CD14-positive monocyte (primary cell): ENCODE data around the gene LRP1B. TPM values are rescaled to one million over a fixed set of nuclear protein-coding genes. Genes with fewer than 3 reads are reported as not detected.

Source experiments
- DNase-seq, 3 donors: peaks; one replicate each; pipeline ENCODE4 v3.0.0-alpha.2; 2011 to 2022
- H2AFZ ChIP-seq: 2 replicates; pipeline ENCODE4 v1.6.0; 2012; ENCODE audit warnings: mild to moderate bottlenecking, low read depth, low read length, inconsistent platforms; ENCODE audit not compliant: insufficient read depth, poor library complexity, severe bottlenecking
- H3K27ac ChIP-seq, 2 donors: 1 replicate in 1 of 2; 2 replicates in 1 of 2; pipeline ENCODE4 v1.5.1; 2012 to 2013; ENCODE audit warnings: low read length in 2 of 2, control low read depth in 1 of 2, inconsistent platforms in 1 of 2, low read depth in 1 of 2, mild to moderate bottlenecking in 1 of 2
- H3K27me3 ChIP-seq, 2 donors: one replicate each; pipeline versions ENCODE4 v1.6.0 to v1.6.1; 2011 to 2013; ENCODE audit warnings: low read length in 2 of 2; ENCODE audit not compliant: control insufficient read depth in 2 of 2, insufficient read depth in 2 of 2
- H3K36me3 ChIP-seq, 2 donors: replicated peaks in 1 of 2; 1 replicate in 1 of 2; 2 replicates in 1 of 2; pipeline versions ENCODE4 v1.5.1 to v1.6.1; 2012 to 2013; ENCODE audit warnings: low read length in 2 of 2, control low read depth in 1 of 2, inconsistent platforms in 1 of 2, mild to moderate bottlenecking in 1 of 2; ENCODE audit not compliant: insufficient read depth in 2 of 2, control insufficient read depth in 1 of 2
- H3K4me1 ChIP-seq, 2 donors: 1 replicate in 1 of 2; 2 replicates in 1 of 2; pipeline versions ENCODE4 v1.5.1 to v1.6.1; 2012 to 2013; ENCODE audit warnings: low read length in 2 of 2, control low read depth in 1 of 2, inconsistent platforms in 1 of 2, mild to moderate bottlenecking in 1 of 2, moderate library complexity in 1 of 2; ENCODE audit not compliant: insufficient read depth in 2 of 2, control insufficient read depth in 1 of 2
- H3K4me2 ChIP-seq: replicated peaks from 2 replicates; pipeline ENCODE3; 2012; ENCODE audit warnings: low read length, moderate library complexity, mild to moderate bottlenecking; ENCODE audit not compliant: poor library complexity, severe bottlenecking; ENCODE audit errors: extremely low read depth
- H3K4me3 ChIP-seq, 3 experiments: fragments of 200-600 bp in 1 of 3; sonication (generic) in 1 of 3; replicated peaks in 1 of 3; 1 replicate in 2 of 3; 2 replicates in 1 of 3; pipeline ENCODE4 v1.5.1; 2011 to 2013; ENCODE audit warnings: low read length in 3 of 3, mild to moderate bottlenecking in 3 of 3, control low read depth in 2 of 3, low read depth in 2 of 3, inconsistent platforms in 1 of 3, moderate library complexity in 1 of 3
- H3K79me2 ChIP-seq: 2 replicates; pipeline ENCODE4 v1.6.0; 2012; ENCODE audit warnings: mild to moderate bottlenecking, control low read depth, inconsistent platforms, low read length, moderate library complexity; ENCODE audit not compliant: insufficient read depth
- H3K9ac ChIP-seq: 2 replicates; pipeline ENCODE4 v1.6.0; 2017; ENCODE audit warnings: low read length, mild to moderate bottlenecking; ENCODE audit not compliant: insufficient read depth, poor library complexity, severe bottlenecking
- H3K9me3 ChIP-seq, 2 donors: replicated peaks in 1 of 2; 1 replicate in 1 of 2; 2 replicates in 1 of 2; pipeline versions ENCODE4 v1.5.1 to v1.6.1; 2012 to 2013; ENCODE audit warnings: low read length in 2 of 2, control low read depth in 1 of 2; ENCODE audit not compliant: control insufficient read depth in 1 of 2, insufficient read depth in 1 of 2
- H4K20me1 ChIP-seq: 2 replicates; pipeline ENCODE4 v1.6.0; 2012; ENCODE audit warnings: mild to moderate bottlenecking, low read length, control low read depth, moderate library complexity; ENCODE audit not compliant: insufficient read depth
- H3K27ac Mint-ChIP-seq, 7 donors: one replicate each; pipeline ENCODE4 v1.8.0; 2020; ENCODE audit warnings: mild to moderate bottlenecking in 7 of 7, mixed read lengths in 7 of 7, moderate library complexity in 6 of 7, inconsistent platforms in 2 of 7
- H3K27me3 Mint-ChIP-seq, 3 donors: one replicate each; pipeline ENCODE4 v1.8.0; 2021 to 2022; ENCODE audit warnings: low read depth in 3 of 3, mild to moderate bottlenecking in 3 of 3, mixed read lengths in 3 of 3, moderate library complexity in 3 of 3, inconsistent platforms in 1 of 3
- H3K36me3 Mint-ChIP-seq, 2 donors: one replicate each; pipeline ENCODE4 v1.8.0; 2020; ENCODE audit warnings: mixed read lengths in 2 of 2, inconsistent platforms in 1 of 2, mild to moderate bottlenecking in 1 of 2
- H3K4me1 Mint-ChIP-seq: one replicate; pipeline ENCODE4 v1.8.0; 2020; ENCODE audit warnings: mild to moderate bottlenecking, mixed read lengths
- H3K4me3 Mint-ChIP-seq, 2 donors: one replicate each; pipeline ENCODE4 v1.8.0; 2020; ENCODE audit warnings: mild to moderate bottlenecking in 2 of 2, mixed read lengths in 2 of 2, moderate library complexity in 1 of 2
- H3K9me3 Mint-ChIP-seq, 7 donors: one replicate each; pipeline ENCODE4 v1.8.0; 2020 to 2022; ENCODE audit warnings: mixed read lengths in 7 of 7, mild to moderate bottlenecking in 6 of 7, moderate library complexity in 6 of 7, inconsistent platforms in 2 of 7
- WGBS: methylation state at CpG from one replicate; pipeline ENCODE4 v1.1.5; 2013; ENCODE audit warnings: missing lambda C conversion rate; ENCODE audit not compliant: insufficient coverage; 5-methylcytosine and 5-hydroxymethylcytosine counted together
- intact Hi-C, 2 donors: fragments of 100-400 bp; cut with micrococcal nuclease; formaldehyde crosslinking; loops; one replicate each; pipeline versions ENCODE4 v1.15.0 to v1.15.1; 2023
- polyA plus RNA-seq, 3 donors: library from polyadenylated mRNA; depleted of rRNA in 1 of 3; unstranded in 2 of 3; stranded (reverse) in 1 of 3; fragments of 300-500 nt in 2 of 3; fragments of >200 nt in 1 of 3; fragmentation: Illumina TruSeq in 2 of 3; gene quantifications; 1 replicate in 2 of 3; 2 replicates in 1 of 3; pipeline ENCODE4 v1.2.3, GENCODE V29; 2012 to 2021
- TF ChIP-seq, protein P1 (sequence below): fragments of 200-600 bp; IDR thresholded peaks from one replicate; pipeline ENCODE4 v1.8.0; 2022; ENCODE audit warnings: antibody characterized with exemption, mild to moderate bottlenecking

The LRP1B gene
- polyA plus RNA-seq, 3 donors = not detected

DNA sequence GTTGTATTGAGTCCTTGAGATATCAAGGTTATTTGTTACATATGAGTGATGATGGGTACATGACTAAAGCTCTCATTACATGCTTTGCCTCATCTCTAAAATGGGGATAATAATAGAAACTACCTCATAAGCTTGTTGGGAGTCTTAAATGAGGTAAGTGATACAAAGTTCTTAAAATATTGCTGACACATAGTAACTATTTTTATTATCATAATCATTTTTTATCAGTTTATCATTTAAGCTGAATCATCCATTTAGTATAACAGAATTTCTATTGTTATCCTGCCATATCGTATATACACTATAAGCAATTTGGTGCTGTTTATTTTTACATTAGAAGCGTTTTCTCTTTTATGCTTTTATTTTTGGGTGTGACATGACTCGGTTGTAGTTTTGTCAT is 871.1 kb downstream of the LRP1B start:
- Histone ChIP-seq H3K9me3 (peaks cover 0 to 4% of the 10 kb centered on the region in 2 donors), H3K4me1 (no peaks in the 10 kb centered on the region), H3K27me3 (no peaks in the 10 kb centered on the region), H3K36me3 (no peaks in the 10 kb centered on the region), H3K27ac (no peak overlapping the region), H2AFZ (no peak overlapping the region), H4K20me1 (no peaks in the 10 kb centered on the region), H3K79me2 (no peaks in the 10 kb centered on the region), H3K4me2 (no peak overlapping the region), H3K4me3 (no peak overlapping the region), H3K9ac (no peak overlapping the region)
- Mint-ChIP-seq H3K4me3 (no peak overlapping the region), H3K27ac (no peak overlapping the region), H3K36me3 (no peaks in the 10 kb centered on the region), H3K9me3 (peaks cover 0 to 5% (median 4%) of the 10 kb centered on the region in 7 donors), H3K27me3 (no peaks in the 10 kb centered on the region), H3K4me1 (no peaks in the 10 kb centered on the region)
- DNase-seq = no peak
- TF ChIP-seq, protein P1, sequence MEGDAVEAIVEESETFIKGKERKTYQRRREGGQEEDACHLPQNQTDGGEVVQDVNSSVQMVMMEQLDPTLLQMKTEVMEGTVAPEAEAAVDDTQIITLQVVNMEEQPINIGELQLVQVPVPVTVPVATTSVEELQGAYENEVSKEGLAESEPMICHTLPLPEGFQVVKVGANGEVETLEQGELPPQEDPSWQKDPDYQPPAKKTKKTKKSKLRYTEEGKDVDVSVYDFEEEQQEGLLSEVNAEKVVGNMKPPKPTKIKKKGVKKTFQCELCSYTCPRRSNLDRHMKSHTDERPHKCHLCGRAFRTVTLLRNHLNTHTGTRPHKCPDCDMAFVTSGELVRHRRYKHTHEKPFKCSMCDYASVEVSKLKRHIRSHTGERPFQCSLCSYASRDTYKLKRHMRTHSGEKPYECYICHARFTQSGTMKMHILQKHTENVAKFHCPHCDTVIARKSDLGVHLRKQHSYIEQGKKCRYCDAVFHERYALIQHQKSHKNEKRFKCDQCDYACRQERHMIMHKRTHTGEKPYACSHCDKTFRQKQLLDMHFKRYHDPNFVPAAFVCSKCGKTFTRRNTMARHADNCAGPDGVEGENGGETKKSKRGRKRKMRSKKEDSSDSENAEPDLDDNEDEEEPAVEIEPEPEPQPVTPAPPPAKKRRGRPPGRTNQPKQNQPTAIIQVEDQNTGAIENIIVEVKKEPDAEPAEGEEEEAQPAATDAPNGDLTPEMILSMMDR = no peak
- no CpG with 5 or more reads among the region's 3 CpGs for WGBS
- intact Hi-C loops = no loop called here

DNA sequence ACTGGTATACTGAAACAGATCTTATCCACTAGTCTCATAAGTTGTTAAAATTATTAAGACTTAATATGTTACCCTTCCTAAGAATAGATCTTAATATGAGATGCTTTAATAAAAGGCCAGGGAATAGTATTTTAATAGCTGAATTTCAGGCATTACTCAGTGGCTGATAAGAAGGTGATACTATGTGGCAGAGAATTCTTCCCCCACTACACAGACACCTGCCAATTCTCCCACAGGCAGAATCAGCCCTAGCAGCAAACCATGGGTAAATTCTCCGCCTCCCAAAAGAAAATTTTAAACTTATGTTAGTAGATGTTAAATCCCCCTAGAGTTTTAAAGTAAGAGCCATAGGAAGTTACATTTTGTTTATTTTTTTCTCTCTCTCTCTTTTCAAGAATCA is 888.8 kb downstream of the LRP1B start:
- DNase-seq = no peak
- H3K79me2 ChIP-seq = no peaks in the 10 kb centered on the region
- H3K9me3 Mint-ChIP-seq = peaks cover 0 to 3% (median 0%) of the 10 kb centered on the region in 7 donors
- H3K9ac ChIP-seq = no peak overlapping the region
- peaks cover 2% of the 10 kb centered on the region for H3K4me1 Mint-ChIP-seq
- H3K27ac ChIP-seq = no peak overlapping the region
- WGBS = no CpG with 5 or more reads among the region's 1 CpG
- no peak overlapping the region for H2AFZ ChIP-seq
- no peaks in the 10 kb centered on the region for H3K4me1 ChIP-seq
- no peak overlapping the region for H3K4me2 ChIP-seq
- H3K4me3 Mint-ChIP-seq = no peak overlapping the region
- intact Hi-C loops = no loop called here
- H3K36me3 ChIP-seq = no peaks in the 10 kb centered on the region
- no peak overlapping the region for H3K4me3 ChIP-seq
- H3K27me3 Mint-ChIP-seq = no peaks in the 10 kb centered on the region
- H4K20me1 ChIP-seq = no peaks in the 10 kb centered on the region
- no peak overlapping the region for H3K27ac Mint-ChIP-seq
- TF ChIP-seq, protein P1 = no peak
- H3K36me3 Mint-ChIP-seq = no peaks in the 10 kb centered on the region
- no peaks in the 10 kb centered on the region for H3K27me3 ChIP-seq
- no peaks in the 10 kb centered on the region for H3K9me3 ChIP-seq
